ENCODE measurements around the gene ANKK1.

Gene ANKK1

GRCh38 chr11:113382121-113382520, 5.5 kb upstream of the ANKK1 start:
- DNase-seq: no peak

GRCh38 chr11:113384551-113384950, 3.0 kb upstream of the ANKK1 start:
- DNase-seq: no peak

- DNase-seq: no peak
Observed at GRCh38 chr11:113385749-113386148, 1.8 kb upstream of the ANKK1 start.

- DNase-seq: no peak
Observed at GRCh38 chr11:113386866-113387265, 713 bp upstream of the ANKK1 start.

- DNase-seq: no peak
Observed at GRCh38 chr11:113389272-113389671, 1.7 kb downstream of the ANKK1 start.

GRCh38 chr11:113392236-113392921, 4.8 kb downstream of the ANKK1 start:
- no peak for DNase-seq

- no peak for DNase-seq
Observed at GRCh38 chr11:113393501-113393985, 6.0 kb downstream of the ANKK1 start.

GRCh38 chr11:113394919-113395318, 7.3 kb downstream of the ANKK1 start:
- no peak for DNase-seq

GRCh38 chr11:113395782-113396336, 8.3 kb downstream of the ANKK1 start:
- no peak for DNase-seq

GRCh38 chr11:113396690-113397089, 9.1 kb downstream of the ANKK1 start:
- DNase-seq: no peak

GRCh38 chr11:113397212-113397611, 9.6 kb downstream of the ANKK1 start:
- no peak for DNase-seq

- DNase-seq: no peak
Observed at GRCh38 chr11:113397821-113398220, 10.2 kb downstream of the ANKK1 start.

- no peak for DNase-seq
Observed at GRCh38 chr11:113398669-113399430, 11.3 kb downstream of the ANKK1 start.

- DNase-seq: no peak
Observed at GRCh38 chr11:113400631-113401230, 13.2 kb downstream of the ANKK1 start.

- DNase-seq: no peak
Observed at GRCh38 chr11:113401718-113402117, 14.1 kb downstream of the ANKK1 start.

GRCh38 chr11:113404859-113405430, 17.4 kb downstream of the ANKK1 start:
- no peak for DNase-seq

GRCh38 chr11:113405724-113406478, 18.3 kb downstream of the ANKK1 start:
- DNase-seq: no peak

GRCh38 chr11:113407163-113407562, 19.6 kb downstream of the ANKK1 start:
- no peak for DNase-seq

- DNase-seq: no peak
Observed at GRCh38 chr11:113408206-113408605, 20.6 kb downstream of the ANKK1 start.

- DNase-seq: no peak
Observed at GRCh38 chr11:113408887-113409286, 21.3 kb downstream of the ANKK1 start.

- no peak for DNase-seq
Observed at GRCh38 chr11:113409526-113409925, 21.9 kb downstream of the ANKK1 start.

- no peak for DNase-seq
Observed at GRCh38 chr11:113410414-113411135, 23.0 kb downstream of the ANKK1 start.

Data from CD4-positive, alpha-beta T cell treated with Interferon alpha-2 for 1 hour (primary cell).